ENCODE measurements around the gene ANTXRL.
"Not testable (repeated sequence)": the region's sequence is repeated elsewhere in the genome, so short reads cannot be mapped to it uniquely, and the experiment has no call there.

ANTXRL gene

GRCh38 chr10:46293832-46294640 is 7.2 kb downstream of the ANTXRL start:
- H3K9ac ChIP-seq (ENCODE audit: low read depth, low read length), result no peak overlapping the region
- no peaks in the 10 kb centered on the region for H3K9me3 ChIP-seq (replicated peaks; ENCODE audit: low read length)
- H3K4me1 ChIP-seq (ENCODE audit: control insufficient read depth, insufficient read depth, low read length), result no peaks in the 10 kb centered on the region
- no peaks in the 10 kb centered on the region for H3K36me3 ChIP-seq (ENCODE audit: insufficient read depth, low read length)
- H3K4me3 ChIP-seq (ENCODE audit: low read length), result no peak overlapping the region
- H3K4me2 ChIP-seq (ENCODE audit: low read length), result no peak overlapping the region
- peaks cover 3% of the 10 kb centered on the region for H3K27me3 ChIP-seq (ENCODE audit: control insufficient read depth, insufficient read depth, low read length)

- no peaks in the 10 kb centered on the region for H3K9me3 ChIP-seq (replicated peaks; ENCODE audit: low read length)
- no peak overlapping the region for H3K4me2 ChIP-seq (ENCODE audit: low read length)
- H3K4me1 ChIP-seq (ENCODE audit: control insufficient read depth, insufficient read depth, low read length), result no peaks in the 10 kb centered on the region
- H3K27me3 ChIP-seq (ENCODE audit: control insufficient read depth, insufficient read depth, low read length), result peaks cover 3% of the 10 kb centered on the region
- H3K9ac ChIP-seq (ENCODE audit: low read depth, low read length), result no peak overlapping the region
- H3K4me3 ChIP-seq (ENCODE audit: low read length), result no peak overlapping the region
- H3K36me3 ChIP-seq (ENCODE audit: insufficient read depth, low read length), result no peaks in the 10 kb centered on the region
These were observed 7.9 kb downstream of the ANTXRL start for GRCh38 chr10:46294641-46295220.

GRCh38 chr10:46295350-46296010 is 8.7 kb downstream of the ANTXRL start:
- not testable (repeated sequence) for H3K4me2 ChIP-seq (ENCODE audit: low read length); H3K9ac ChIP-seq (ENCODE audit: low read depth, low read length); H3K27me3 ChIP-seq (ENCODE audit: control insufficient read depth, insufficient read depth, low read length); H3K9me3 ChIP-seq (replicated peaks; ENCODE audit: low read length); H3K4me1 ChIP-seq (ENCODE audit: control insufficient read depth, insufficient read depth, low read length); H3K4me3 ChIP-seq (ENCODE audit: low read length); H3K36me3 ChIP-seq (ENCODE audit: insufficient read depth, low read length)

GRCh38 chr10:46296086-46296485 is 9.3 kb downstream of the ANTXRL start:
- H3K4me3 ChIP-seq (ENCODE audit: low read length); H3K4me2 ChIP-seq (ENCODE audit: low read length); H3K27me3 ChIP-seq (ENCODE audit: control insufficient read depth, insufficient read depth, low read length); H3K4me1 ChIP-seq (ENCODE audit: control insufficient read depth, insufficient read depth, low read length); H3K9me3 ChIP-seq (replicated peaks; ENCODE audit: low read length); H3K9ac ChIP-seq (ENCODE audit: low read depth, low read length); H3K36me3 ChIP-seq (ENCODE audit: insufficient read depth, low read length): not testable (repeated sequence)

- no peaks in the 10 kb centered on the region for H3K9me3 ChIP-seq (replicated peaks; ENCODE audit: low read length)
- peaks cover 6% of the 10 kb centered on the region for H3K27me3 ChIP-seq (ENCODE audit: control insufficient read depth, insufficient read depth, low read length)
- no peaks in the 10 kb centered on the region for H3K36me3 ChIP-seq (ENCODE audit: insufficient read depth, low read length)
- no peak overlapping the region for H3K9ac ChIP-seq (ENCODE audit: low read depth, low read length)
- H3K4me3 ChIP-seq (ENCODE audit: low read length), result no peak overlapping the region
- H3K4me2 ChIP-seq (ENCODE audit: low read length), result no peak overlapping the region
- H3K4me1 ChIP-seq (ENCODE audit: control insufficient read depth, insufficient read depth, low read length), result no peaks in the 10 kb centered on the region
These were observed 9.9 kb downstream of the ANTXRL start for GRCh38 chr10:46296641-46297141.

GRCh38 chr10:46297406-46298204 is 10.8 kb downstream of the ANTXRL start:
- Histone ChIP-seq H3K4me3 (ENCODE audit: low read length) (no peak overlapping the region), H3K27me3 (ENCODE audit: control insufficient read depth, insufficient read depth, low read length) (peaks cover 6% of the 10 kb centered on the region), H3K9me3 (replicated peaks; ENCODE audit: low read length) (no peaks in the 10 kb centered on the region), H3K9ac (ENCODE audit: low read depth, low read length) (no peak overlapping the region), H3K36me3 (ENCODE audit: insufficient read depth, low read length) (no peaks in the 10 kb centered on the region), H3K4me1 (ENCODE audit: control insufficient read depth, insufficient read depth, low read length) (no peaks in the 10 kb centered on the region), H3K4me2 (ENCODE audit: low read length) (no peak overlapping the region)

- H3K4me3 ChIP-seq (ENCODE audit: low read length), result no peak overlapping the region
- H3K9me3 ChIP-seq (replicated peaks; ENCODE audit: low read length), result no peaks in the 10 kb centered on the region
- no peak overlapping the region for H3K9ac ChIP-seq (ENCODE audit: low read depth, low read length)
- H3K4me1 ChIP-seq (ENCODE audit: control insufficient read depth, insufficient read depth, low read length), result no peaks in the 10 kb centered on the region
- H3K36me3 ChIP-seq (ENCODE audit: insufficient read depth, low read length), result no peaks in the 10 kb centered on the region
- no peak overlapping the region for H3K4me2 ChIP-seq (ENCODE audit: low read length)
- peaks cover 6% of the 10 kb centered on the region for H3K27me3 ChIP-seq (ENCODE audit: control insufficient read depth, insufficient read depth, low read length)
These were observed 11.9 kb downstream of the ANTXRL start for GRCh38 chr10:46298477-46299285.

- Histone ChIP-seq H3K9me3 (replicated peaks; ENCODE audit: low read length) (no peaks in the 10 kb centered on the region), H3K27me3 (ENCODE audit: control insufficient read depth, insufficient read depth, low read length) (peaks cover 6% of the 10 kb centered on the region), H3K36me3 (ENCODE audit: insufficient read depth, low read length) (no peaks in the 10 kb centered on the region), H3K9ac (ENCODE audit: low read depth, low read length) (no peak overlapping the region), H3K4me1 (ENCODE audit: control insufficient read depth, insufficient read depth, low read length) (no peaks in the 10 kb centered on the region), H3K4me2 (ENCODE audit: low read length) (no peak overlapping the region), H3K4me3 (ENCODE audit: low read length) (no peak overlapping the region)
These were observed 12.4 kb downstream of the ANTXRL start for GRCh38 chr10:46299286-46299535.

GRCh38 chr10:46299536-46300369 is 13.0 kb downstream of the ANTXRL start:
- H3K4me1 ChIP-seq (ENCODE audit: control insufficient read depth, insufficient read depth, low read length), result no peaks in the 10 kb centered on the region
- H3K27me3 ChIP-seq (ENCODE audit: control insufficient read depth, insufficient read depth, low read length), result peaks cover 6% of the 10 kb centered on the region
- no peaks in the 10 kb centered on the region for H3K9me3 ChIP-seq (replicated peaks; ENCODE audit: low read length)
- H3K4me2 ChIP-seq (ENCODE audit: low read length), result no peak overlapping the region
- no peak overlapping the region for H3K9ac ChIP-seq (ENCODE audit: low read depth, low read length)
- no peak overlapping the region for H3K4me3 ChIP-seq (ENCODE audit: low read length)
- H3K36me3 ChIP-seq (ENCODE audit: insufficient read depth, low read length), result no peaks in the 10 kb centered on the region

GRCh38 chr10:46300370-46300711 is 13.5 kb downstream of the ANTXRL start:
- not testable (repeated sequence) for H3K4me2 ChIP-seq (ENCODE audit: low read length); H3K9ac ChIP-seq (ENCODE audit: low read depth, low read length); H3K27me3 ChIP-seq (ENCODE audit: control insufficient read depth, insufficient read depth, low read length); H3K4me3 ChIP-seq (ENCODE audit: low read length); H3K9me3 ChIP-seq (replicated peaks; ENCODE audit: low read length); H3K4me1 ChIP-seq (ENCODE audit: control insufficient read depth, insufficient read depth, low read length); H3K36me3 ChIP-seq (ENCODE audit: insufficient read depth, low read length)

Data from skeletal muscle satellite cell (primary cell).